TTC549 (cell line): ENCODE data around the gene OVOL2.

ENCODE experiments used
- FAIRE-seq: peaks from 2 replicates; lab custom pipeline; 2012; peaks lifted over from hg19 to GRCh38; lab: Jason Lieb, UNC

Gene OVOL2

DNA sequence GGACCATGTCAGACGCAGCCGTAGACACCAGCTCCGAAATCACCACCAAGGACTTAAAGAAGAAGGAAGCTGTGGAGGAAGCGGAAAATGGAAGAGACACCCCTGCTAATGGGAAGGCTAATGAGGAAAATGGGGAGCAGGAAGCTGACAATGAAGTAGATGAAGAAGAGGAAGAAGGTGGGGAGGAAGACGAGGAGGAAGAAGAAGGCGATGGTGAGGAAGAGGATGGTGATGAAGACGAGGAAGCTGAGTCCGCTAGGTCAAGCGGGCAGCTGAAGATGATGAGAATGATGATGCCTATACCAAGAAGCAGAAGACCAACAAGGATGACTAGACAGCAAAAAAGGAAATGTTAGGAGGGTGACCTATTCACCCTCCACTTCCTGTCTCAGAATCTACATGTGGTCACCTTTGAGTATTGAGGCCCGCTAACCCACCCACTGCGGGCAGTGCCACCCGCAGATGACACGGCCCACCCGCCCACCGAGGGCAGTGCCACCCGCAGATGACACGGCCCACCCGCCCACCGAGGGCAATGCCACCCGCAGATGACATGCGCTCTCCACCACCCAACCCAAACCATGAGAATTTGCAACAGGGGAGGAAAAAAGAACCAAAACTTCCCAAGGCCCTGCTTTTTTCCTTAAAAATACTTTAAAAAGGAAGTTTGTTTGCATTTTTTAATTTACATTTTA lies 45.6 kb downstream of the OVOL2 start:
- FAIRE-seq, result no peak

DNA sequence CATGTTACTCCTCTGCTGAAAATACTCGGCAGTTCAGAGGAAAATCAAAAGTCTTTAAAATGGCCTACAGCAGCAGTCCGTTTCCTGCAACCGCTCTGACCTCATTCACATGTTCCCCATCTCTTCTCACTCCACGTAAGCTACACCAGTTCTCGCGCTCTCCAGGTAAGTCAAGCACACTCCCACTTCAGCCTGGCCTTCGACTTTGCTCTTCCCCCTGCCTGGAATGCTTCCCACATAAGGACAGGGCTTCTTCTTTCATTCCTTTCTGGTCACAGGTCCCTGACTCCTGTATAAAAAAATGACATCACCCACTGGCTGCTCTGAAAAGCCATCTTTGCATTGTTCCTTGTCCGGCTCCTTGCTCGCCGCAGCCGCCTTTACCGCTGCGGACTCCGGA lies 46.2 kb downstream of the OVOL2 start:
- FAIRE-seq, result no peak

DNA sequence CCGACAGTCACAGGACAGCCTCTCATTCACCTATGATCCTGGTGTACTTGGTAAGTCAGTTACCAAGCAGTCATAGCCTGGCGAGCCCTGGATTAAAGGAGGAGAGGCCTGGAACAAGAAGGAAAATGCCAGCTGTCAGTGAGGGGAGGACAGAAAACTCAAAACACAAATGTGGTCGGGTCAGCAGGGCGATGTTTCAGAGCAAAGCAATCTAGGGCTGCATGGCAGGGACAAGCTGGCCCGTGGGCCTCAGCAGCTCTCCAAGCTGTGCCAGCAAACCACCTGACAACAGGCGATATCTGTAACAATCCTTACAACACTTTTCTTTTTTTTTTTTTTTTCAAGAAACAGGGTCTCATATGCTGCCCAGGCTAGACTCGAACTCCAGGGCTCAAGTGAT lies 48.6 kb downstream of the OVOL2 start:
- FAIRE-seq, result no peak

DNA sequence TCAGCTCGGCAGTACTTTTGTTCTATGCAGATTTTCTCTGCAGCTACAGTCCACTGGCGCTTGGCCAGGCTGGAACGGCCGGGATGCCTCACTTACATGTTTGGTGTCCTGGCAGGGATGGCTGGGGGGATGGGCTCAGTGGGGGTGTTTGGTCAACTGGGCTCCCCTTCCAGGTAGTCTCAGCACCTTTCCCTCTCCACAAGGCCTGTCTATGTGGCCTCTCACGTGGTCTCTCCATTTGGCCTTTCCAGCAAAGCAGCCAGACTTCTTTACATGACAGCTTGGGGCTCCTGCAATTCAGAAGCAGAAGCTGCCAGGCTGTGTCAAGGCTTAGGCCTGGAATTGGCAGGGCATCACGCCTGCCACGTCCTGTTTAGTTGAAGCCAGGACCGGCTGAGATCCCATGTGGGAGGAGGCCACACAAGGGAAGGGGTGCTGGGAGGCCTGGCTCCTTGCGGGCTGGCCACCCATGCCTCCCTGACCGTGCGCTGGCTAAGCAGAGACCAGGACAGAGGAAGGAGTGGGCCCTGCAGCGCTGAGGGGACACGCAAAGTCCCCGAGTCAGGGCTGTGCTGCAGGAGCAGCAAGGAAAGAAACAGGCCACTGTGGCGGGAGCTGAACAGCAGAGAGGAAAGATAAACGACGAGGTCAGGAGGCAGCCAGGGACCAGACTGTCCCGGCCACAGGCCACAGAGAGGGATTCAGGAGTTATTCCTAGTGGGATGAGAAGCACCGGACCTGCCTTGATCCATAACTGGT lies 50.0 kb downstream of the OVOL2 start:
- FAIRE-seq, result no peak

DNA sequence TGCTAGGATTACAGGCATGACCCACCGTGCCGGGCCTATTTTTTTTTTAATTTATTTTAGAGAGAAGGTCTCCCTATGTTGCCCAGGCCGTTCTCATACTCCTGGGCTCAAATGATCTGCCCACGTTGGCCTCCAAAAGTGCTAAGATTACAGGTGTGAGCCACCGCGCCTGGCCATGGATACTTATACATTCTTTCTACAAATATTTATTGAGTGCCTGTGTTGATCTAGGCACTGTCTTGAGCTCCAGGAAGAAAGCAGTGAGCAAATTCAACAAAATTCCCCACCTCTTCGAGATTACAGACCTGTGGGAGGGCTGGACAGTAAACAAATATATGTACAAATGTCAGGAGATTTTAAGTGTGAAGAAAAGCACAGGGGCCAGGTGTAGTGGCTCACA lies 51.0 kb downstream of the OVOL2 start:
- no peak for FAIRE-seq

DNA sequence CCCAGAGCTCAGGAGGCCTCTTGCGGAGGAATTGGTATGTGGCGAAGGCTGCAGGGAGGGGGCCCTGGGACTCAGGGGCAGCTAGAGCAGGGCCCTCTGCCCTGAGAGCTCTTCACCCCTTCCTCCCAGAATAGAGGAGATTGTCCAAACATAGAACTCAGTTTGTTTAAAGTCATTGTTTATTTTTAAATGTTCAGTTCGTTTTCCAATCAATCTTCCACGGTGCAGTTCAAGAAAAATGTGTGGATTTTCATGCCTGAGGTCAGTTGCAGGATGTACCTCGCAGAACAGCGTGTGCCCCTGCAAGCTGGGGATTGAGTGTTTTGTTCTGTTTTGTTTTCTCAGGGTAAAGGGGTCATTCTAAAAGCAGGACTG lies 51.7 kb downstream of the OVOL2 start:
- no peak for FAIRE-seq

DNA sequence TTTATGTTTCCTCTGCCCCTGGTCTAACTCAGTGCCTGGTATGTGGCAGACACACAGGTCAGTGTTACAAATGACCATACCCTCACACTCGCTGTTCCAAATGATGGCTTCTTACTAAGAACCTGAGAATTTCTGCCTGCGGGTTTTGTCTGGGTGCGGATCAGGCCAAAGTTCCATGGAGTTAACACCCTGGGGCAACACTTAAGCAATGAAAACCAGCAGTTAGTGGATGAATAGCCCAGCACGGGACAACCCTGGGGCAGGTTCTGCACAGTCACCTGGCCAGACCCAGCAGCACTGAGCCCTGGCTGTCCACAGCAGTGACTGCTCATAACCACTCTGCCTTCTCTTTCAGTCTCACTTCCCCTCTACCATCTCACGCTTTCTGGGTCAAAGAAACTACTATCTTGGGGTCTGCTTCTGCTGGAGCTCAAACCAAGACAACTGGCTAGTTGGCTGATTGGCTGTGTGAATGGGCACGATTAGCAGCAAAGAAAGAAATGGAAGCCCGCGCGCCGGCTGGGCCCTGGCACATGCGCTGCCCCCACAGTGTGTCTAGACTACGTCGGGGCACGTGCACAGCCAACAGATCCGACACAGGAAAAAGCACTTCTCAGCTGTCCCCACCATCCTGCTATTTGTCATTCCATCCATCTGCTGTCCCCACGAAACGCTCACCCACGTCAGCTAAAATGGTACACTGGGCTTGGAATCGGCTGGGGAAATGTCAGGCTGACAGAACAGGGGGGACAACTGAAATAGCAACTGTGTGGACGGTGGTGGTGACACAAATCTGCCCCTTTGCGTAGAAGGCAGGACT lies 52.3 kb downstream of the OVOL2 start:
- FAIRE-seq, result no peak

DNA sequence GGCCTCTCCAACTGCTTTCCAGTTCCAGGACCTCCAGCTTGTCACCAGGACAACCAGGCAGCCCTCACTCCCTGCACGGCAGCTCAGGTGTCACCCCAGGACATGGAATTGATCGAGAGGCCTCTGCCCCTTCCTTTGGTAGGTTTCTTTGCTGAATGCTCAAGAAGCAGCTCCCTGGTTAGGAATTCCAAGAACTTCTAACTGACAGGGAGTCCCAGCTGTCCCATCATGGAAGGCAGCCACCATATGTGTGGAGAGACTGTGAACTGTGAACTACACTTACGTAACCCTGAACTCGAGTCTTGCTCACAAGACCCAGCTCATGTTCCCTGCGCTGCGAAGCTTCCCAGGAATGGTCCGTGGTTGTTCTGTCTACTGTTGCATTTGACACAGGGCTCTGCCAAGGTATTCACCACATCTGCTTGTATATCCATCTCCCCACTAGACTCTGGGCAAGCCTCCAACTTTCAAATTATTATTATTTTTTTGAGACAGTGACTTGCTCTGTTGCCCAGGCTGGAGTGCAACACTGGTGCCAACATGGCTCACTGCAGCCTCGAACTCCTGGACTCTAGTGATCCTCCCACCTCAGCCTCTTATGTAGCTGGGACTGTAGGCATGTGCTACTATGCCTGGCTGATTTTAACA lies 53.2 kb downstream of the OVOL2 start:
- no peak for FAIRE-seq

DNA sequence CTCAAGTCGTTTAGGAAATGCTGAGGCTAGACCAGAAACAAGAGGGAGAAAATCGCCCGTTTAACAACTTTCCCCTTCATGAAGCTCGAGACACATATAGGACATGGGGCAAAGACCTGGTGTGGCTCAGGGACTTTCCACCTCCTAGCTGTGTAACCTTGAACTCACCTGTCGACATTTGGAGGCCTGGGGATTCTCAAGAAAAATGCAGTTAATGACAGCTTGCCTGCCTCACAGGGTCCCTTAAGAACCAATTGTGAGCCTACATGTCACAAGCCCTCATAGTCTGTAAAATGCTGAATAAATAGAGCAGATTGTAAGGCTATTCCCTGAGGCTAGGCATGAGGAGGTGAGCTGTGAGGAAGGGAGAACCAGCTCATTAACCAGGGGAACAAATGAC lies 53.8 kb downstream of the OVOL2 start:
- no peak for FAIRE-seq

DNA sequence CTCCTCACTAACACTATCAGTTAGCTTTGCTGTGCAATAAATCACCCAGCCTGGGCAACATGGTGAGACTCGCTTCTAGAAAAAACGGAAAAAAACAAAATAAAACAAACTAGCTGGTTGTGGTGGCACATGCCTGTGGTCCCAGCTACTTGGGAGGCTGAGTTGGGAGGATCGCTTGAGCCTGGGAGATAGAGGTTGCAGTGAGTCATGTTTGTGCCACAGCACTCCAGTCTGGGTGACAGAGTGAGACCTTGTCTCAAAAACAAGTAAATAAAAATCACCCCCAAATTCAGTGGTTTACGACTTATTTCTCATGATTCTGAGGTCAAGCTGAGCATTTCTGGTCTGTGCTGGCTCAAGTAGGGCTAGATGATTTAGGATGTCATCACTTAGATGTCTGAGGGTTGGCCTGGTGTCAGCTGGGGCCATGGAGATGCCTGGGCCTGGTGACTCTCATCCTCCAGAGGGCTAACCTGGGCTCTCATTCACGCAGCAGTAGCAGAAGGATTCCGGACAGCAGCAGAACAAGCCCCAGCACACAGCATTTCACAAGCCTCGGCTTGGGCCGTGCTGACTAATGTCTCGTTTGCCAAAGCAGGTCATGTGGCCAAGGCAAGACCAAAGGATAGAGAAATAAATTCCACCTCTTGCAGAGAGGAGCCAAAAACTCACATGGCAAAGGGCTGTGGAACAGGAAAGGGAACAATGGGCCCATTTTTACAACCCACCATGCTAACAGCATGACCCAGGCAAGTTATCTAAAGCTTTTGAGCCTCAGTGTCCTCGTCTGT lies 56.4 kb downstream of the OVOL2 start:
- no peak for FAIRE-seq

DNA sequence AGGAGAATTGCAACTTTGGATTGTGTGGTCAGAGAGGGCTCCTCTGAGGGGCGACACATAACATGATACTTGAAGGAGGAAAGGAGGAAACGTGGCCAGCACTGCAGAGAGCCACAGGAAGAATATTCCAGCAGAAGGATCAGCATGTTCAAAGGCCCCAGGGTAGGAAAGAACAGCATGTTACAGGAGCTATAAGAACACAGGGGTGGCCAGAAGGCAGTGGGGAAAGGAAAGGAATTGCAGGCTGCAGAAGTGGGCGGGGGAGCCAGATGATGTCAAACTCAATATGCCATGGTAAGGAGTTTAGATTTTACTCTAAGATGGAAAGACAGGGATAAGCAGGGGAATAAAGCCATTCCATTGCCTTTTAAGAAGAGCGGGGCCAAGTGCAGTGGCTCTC lies 58.1 kb downstream of the OVOL2 start:
- no peak for FAIRE-seq

DNA sequence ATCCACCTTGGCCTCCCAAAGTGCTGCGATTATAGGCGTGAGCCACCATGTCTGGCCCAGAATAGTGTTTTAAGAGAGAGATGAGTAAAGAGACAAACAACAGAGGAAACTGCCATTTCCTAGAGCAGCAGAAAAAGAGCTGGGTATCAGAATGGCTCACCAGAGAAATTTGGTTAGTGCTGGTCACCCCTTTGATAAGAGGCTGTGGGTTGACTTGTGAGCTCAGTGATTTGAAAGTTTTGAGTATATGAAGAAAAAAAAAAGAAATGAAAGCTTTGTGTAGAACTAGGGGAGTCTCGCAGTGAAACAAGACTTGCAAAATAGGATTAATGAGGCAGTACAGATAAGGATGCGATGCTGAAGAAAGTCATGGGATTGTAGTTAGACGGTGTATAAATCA lies 59.3 kb downstream of the OVOL2 start:
- no peak for FAIRE-seq

DNA sequence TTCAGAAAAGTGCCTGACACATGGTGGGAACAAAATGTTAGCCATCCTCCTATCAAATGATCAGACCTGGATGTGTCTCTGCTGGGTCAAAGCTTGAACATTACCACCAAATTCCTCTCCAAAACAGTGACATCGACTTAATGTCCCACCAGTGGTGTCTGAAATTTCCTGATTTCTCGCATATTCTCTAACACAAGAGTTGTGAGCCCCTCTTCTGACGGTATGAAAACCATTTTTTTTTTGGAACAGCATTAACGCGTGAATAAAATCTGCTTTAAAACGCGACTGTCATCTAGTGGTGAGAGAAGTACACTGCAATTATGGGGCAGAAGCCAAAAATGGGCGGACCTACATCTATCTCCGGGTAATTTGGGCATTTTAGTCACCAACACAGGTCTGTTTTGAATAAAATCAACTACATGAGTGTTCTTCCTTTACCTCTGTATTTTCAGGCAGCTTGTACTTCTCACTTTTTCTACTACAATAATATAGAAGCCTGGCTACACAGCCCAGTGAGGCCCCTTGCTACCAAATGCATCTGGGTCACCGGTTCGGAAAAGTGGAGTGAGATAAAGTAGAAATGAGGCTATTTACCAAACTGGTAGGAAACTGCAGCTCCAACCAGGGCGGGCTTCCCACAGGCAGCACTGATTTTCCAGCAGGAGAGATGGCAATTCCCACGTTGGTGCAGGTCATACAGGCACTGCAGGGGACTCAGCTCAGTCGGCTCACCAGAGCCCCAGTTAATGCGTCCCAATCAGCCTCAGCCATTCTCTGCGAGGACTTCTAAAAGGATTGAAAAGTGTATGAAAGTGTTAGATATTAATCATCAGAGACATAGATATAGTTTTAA lies 61.5 kb downstream of the OVOL2 start:
- peak; percentile 29 for FAIRE-seq

DNA sequence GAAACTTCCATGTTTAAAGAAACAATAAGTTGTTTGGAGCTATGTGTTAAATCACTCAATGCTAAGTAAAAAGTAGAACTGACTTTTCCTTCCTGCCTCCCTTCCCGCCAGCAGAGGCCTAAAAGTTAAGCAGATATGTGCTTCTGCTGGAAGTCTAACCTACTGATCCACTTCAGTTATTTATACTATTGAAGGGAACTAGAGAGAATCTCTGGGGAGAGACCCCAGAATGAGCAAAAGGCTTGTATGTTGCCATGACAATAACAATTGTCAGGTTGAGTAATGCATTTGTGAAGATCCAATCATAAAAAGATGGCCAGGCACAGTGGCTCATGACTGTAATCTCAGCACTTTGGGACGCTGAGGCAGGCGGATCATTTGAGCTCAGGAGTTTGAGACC lies 64.2 kb downstream of the OVOL2 start:
- FAIRE-seq, result no peak

DNA sequence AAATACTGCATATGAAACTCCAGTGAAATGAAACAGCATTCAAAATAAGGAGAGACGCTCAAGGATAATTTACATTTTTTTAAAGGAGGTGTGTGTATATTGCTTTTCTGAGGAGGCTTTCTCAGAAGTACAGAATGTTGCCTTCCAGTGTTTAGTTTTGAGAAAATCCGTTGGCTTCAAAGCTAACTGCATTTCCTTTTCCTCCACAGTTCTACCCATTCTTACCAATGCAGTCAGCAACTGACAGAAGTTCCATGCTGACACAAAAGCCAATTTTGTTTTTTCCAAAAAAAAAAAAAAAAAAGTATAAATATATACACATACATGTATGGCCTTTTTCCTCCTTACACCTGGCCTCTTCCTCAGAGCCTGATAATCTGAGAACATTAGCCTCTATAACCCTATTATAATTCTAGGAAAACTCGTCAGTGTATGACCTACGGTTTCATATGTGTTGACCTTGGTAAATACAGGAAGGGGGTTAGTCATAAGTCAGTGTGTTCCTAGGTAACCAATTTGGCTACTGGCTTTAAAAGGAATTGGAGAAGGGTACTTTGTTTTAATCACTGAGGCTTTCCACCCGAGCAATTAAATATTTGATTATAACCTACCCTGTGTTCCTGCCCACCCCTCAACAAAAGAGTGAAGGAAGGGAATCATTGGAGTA lies 64.7 kb downstream of the OVOL2 start:
- no peak for FAIRE-seq

DNA sequence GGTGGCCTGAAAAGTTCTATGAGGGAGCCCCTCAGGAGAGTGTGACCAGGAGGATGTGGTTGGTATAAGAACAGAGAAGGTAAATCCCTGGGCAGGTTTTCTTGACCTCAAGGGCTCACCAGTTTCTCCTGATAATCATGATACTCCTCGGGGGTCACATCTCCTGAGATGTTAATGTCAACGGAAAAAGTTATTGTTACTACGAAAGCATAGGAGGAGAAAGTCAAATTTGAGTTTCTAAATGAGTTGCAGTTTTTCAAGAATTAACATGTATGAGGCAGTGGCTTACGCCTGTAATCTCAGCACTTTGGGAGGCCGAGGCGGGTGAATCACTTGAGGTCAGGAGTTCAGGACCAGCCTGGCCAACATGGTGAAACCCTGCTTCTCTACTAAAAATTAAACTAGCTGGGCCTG lies 65.5 kb downstream of the OVOL2 start:
- FAIRE-seq, result no peak

DNA sequence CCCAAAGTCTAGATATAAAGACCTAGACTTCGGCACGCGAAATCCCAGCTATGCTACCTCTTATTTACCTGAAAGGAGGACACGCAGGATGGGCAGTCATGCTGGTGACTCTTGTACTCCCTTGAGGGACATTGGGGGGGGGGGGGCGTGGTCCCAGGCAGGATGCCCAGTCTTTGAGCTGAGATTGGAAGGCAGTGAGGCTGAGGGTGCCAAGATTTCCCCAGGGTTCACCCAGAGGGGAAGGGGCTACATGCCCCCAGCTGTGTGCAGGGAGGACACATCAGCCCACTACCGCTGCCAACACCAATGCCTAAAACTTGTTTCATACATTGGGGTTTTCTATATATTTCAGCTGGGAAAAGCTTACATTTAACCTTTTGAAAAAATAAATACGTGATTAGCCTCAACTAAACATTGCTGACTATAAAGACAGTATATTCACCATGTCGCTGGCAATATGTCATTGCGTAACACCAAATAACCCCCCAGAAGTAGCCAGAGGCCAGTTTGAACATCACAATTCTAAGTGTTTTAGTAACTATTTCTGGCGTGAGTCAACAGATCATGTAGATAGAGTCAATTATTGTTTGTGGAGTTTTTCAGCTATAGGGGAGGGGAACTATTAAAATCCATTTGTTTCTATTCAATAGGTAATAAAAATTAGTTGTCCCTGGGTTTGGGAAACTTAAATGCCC lies 67.3 kb downstream of the OVOL2 start:
- no peak for FAIRE-seq

DNA sequence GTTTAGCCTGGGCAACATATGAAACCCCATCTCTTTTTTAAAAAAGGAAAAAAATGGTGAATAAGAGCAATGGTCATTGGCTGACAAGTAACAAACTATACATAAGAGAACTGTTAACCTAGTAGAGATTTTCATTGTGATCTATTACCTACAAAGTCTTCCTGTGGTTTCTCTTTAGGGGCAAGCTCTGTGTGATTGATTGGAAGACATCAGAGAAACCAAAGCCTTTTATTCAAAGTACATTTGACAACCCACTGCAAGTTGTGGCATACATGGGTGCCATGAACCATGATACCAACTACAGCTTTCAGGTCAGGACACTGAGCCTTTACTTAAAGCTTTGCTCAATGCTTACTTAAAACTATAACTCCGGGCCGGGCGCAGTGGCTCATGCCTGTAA lies 69.7 kb downstream of the OVOL2 start:
- no peak for FAIRE-seq

DNA sequence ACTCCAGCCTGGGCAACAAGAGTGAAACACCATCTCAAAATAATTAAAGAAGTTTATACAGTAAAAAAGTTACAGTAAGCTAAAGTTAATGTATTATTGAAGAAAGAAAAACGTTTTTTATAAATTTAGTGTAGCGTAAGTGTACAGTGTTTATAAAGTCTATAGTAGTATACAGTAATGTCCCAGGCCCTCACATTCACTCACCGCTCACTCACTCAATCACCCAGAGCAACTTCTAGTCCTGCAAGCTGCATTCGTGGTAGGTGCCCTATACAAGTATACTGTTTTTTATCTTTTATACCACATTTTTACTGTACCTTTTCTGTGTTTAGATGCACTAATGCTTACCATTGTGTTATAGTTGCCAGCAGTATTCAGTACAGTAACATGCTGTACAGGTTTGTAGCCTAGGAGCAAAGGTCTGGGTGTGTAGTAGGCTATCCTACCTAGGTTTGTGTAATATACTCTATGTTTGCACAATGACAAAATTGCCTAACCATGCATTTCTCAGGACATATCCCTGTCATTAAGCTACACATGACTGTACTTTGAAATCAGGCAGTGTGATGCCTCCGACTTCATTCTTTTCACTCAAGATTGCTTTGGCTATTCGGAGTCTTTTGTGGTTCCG lies 72.2 kb downstream of the OVOL2 start:
- FAIRE-seq, result no peak
